H9 (cell line): ENCODE results near the gene THBS2. TPM values are rescaled to one million over a fixed set of nuclear protein-coding genes. Genes with fewer than 3 reads are reported as not detected.

ENCODE experiments used
- DNase-seq: peaks from one replicate; pipeline ENCODE4 v3.0.0-alpha.2; 2017
- H2AFZ ChIP-seq: one replicate; pipeline ENCODE4 v1.6.1; 2013; ENCODE audit warnings: mild to moderate bottlenecking, low read length, control low read depth, moderate library complexity
- H2AK5ac ChIP-seq: 2 replicates; pipeline ENCODE4 v1.6.1; 2013; ENCODE audit warnings: low read length, control low read depth, mixed read lengths; ENCODE audit not compliant: insufficient read length
- H2BK120ac ChIP-seq: one replicate; pipeline ENCODE4 v1.6.1; 2013; ENCODE audit warnings: low read depth, mild to moderate bottlenecking, low read length, control low read depth, inconsistent platforms; ENCODE audit not compliant: poor library complexity, severe bottlenecking
- H2BK12ac ChIP-seq: 2 replicates; pipeline ENCODE4 v1.6.1; 2013; ENCODE audit warnings: low read length, control low read depth, mixed read lengths, low read depth; ENCODE audit not compliant: insufficient read length
- H2BK15ac ChIP-seq: 2 replicates; pipeline ENCODE4 v1.6.1; 2013; ENCODE audit warnings: low read depth, low read length, control low read depth
- H2BK20ac ChIP-seq: one replicate; pipeline ENCODE4 v1.6.1; 2013; ENCODE audit warnings: low read depth, mild to moderate bottlenecking, low read length, control low read depth, inconsistent platforms; ENCODE audit not compliant: poor library complexity, severe bottlenecking
- H2BK5ac ChIP-seq: 2 replicates; pipeline ENCODE4 v1.6.1; 2013; ENCODE audit warnings: low read length, control low read depth, mixed read lengths; ENCODE audit not compliant: insufficient read length
- H3K14ac ChIP-seq: 2 replicates; pipeline ENCODE4 v1.6.1; 2013; ENCODE audit warnings: low read length, control low read depth; ENCODE audit not compliant: insufficient read depth
- H3K18ac ChIP-seq: 2 replicates; pipeline ENCODE4 v1.6.1; 2013; ENCODE audit warnings: low read depth, mild to moderate bottlenecking, mixed read lengths, low read length, control low read depth; ENCODE audit not compliant: insufficient read length
- H3K23ac ChIP-seq: 2 replicates; pipeline ENCODE4 v1.6.1; 2013; ENCODE audit warnings: low read length, control low read depth, mixed read lengths, low read depth; ENCODE audit not compliant: insufficient read length
- H3K23me2 ChIP-seq: 2 replicates; pipeline ENCODE4 v1.6.1; 2013; ENCODE audit warnings: low read depth, mild to moderate bottlenecking, mixed read lengths, low read length, control low read depth; ENCODE audit not compliant: insufficient read length, poor library complexity, severe bottlenecking
- H3K27ac ChIP-seq: 2 replicates; pipeline ENCODE4 v1.5.1; 2013; ENCODE audit warnings: low read length, control low read depth, mixed read lengths, low read depth; ENCODE audit not compliant: insufficient read length
- H3K27me3 ChIP-seq: 2 replicates; pipeline ENCODE4 v1.6.1; 2013; ENCODE audit warnings: low read length, control low read depth, inconsistent platforms; ENCODE audit not compliant: insufficient read depth
- H3K4ac ChIP-seq: 2 replicates; pipeline ENCODE4 v1.6.1; 2013; ENCODE audit warnings: low read depth, mild to moderate bottlenecking, control low read depth, inconsistent platforms, low read length, moderate library complexity
- H3K4me1 ChIP-seq: 2 replicates; pipeline ENCODE4 v1.6.1; 2013; ENCODE audit warnings: low read length, control low read depth, inconsistent platforms; ENCODE audit not compliant: insufficient read depth
- H3K4me2 ChIP-seq: 2 replicates; pipeline ENCODE4 v1.6.1; 2013; ENCODE audit warnings: low read length, control low read depth, mixed read lengths; ENCODE audit not compliant: insufficient read length, insufficient read depth
- H3K56ac ChIP-seq: 2 replicates; pipeline ENCODE4 v1.6.1; 2013; ENCODE audit warnings: low read depth, mild to moderate bottlenecking, mixed read lengths, low read length, control low read depth; ENCODE audit not compliant: insufficient read length
- H3K79me1 ChIP-seq: 2 replicates; pipeline ENCODE4 v1.6.1; 2013; ENCODE audit warnings: low read depth, mild to moderate bottlenecking, moderate library complexity, low read length, control low read depth, inconsistent platforms; ENCODE audit not compliant: insufficient read depth, poor library complexity, severe bottlenecking
- H3K79me2 ChIP-seq: 2 replicates; pipeline ENCODE4 v1.6.1; 2013; ENCODE audit warnings: low read length, control low read depth, inconsistent platforms; ENCODE audit not compliant: insufficient read depth
- H3K9ac ChIP-seq: 2 replicates; pipeline ENCODE4 v1.6.1; 2013; ENCODE audit warnings: low read length, control low read depth, mixed read lengths; ENCODE audit not compliant: insufficient read length; ENCODE audit errors: extremely low read depth
- H3K9me3 ChIP-seq: one replicate; pipeline ENCODE4 v1.6.1; 2013; ENCODE audit warnings: low read depth, low read length, inconsistent platforms; ENCODE audit not compliant: control insufficient read depth
- H3T11ph ChIP-seq: one replicate; pipeline ENCODE4 v1.6.1; 2013; ENCODE audit warnings: mild to moderate bottlenecking, low read length, control low read depth, inconsistent platforms
- H4K20me1 ChIP-seq: one replicate; pipeline ENCODE4 v1.6.1; 2013; ENCODE audit not compliant: control insufficient read depth, insufficient read length, insufficient read depth
- H4K5ac ChIP-seq: 2 replicates; pipeline ENCODE4 v1.6.1; 2013; ENCODE audit warnings: low read depth, mild to moderate bottlenecking, mixed read lengths, low read length, control low read depth; ENCODE audit not compliant: insufficient read length
- H4K8ac ChIP-seq: replicated peaks from 2 replicates; pipeline ENCODE4 v1.6.1; 2013; ENCODE audit warnings: low read length, control low read depth, mixed read lengths, low read depth; ENCODE audit not compliant: insufficient read length
- H4K91ac ChIP-seq: 2 replicates; pipeline ENCODE4 v1.6.1; 2013; ENCODE audit warnings: low read depth, mild to moderate bottlenecking, moderate library complexity, mixed read lengths, low read length, control low read depth; ENCODE audit not compliant: insufficient read length
- H3K27ac Mint-ChIP-seq, 3 experiments: 2 replicates in 2 of 3; 3 replicates in 1 of 3; pipeline ENCODE4 v1.8.0; 2020 to 2021; ENCODE audit warnings: mixed read lengths in 3 of 3, mild to moderate bottlenecking in 1 of 3, moderate library complexity in 1 of 3
- H3K27me3 Mint-ChIP-seq: 2 replicates; pipeline ENCODE4 v1.8.0; 2021; ENCODE audit warnings: low read depth, mild to moderate bottlenecking, moderate library complexity, mixed read lengths
- H3K36me3 Mint-ChIP-seq, 3 experiments: 2 replicates in 2 of 3; 3 replicates in 1 of 3; pipeline ENCODE4 v1.8.0; 2020 to 2021; ENCODE audit warnings: low read depth in 3 of 3, mixed read lengths in 3 of 3; ENCODE audit not compliant: insufficient read depth in 1 of 3
- H3K4me1 Mint-ChIP-seq, 2 experiments: 2 replicates each; pipeline ENCODE4 v1.8.0; 2020; ENCODE audit warnings: mixed read lengths in 2 of 2
- H3K4me3 Mint-ChIP-seq, 2 experiments: 2 replicates in 1 of 2; 3 replicates in 1 of 2; pipeline ENCODE4 v1.8.0; 2020 to 2021; ENCODE audit warnings: mild to moderate bottlenecking in 2 of 2, mixed read lengths in 2 of 2, moderate library complexity in 1 of 2
- H3K9me3 Mint-ChIP-seq, 2 experiments: 2 replicates in 1 of 2; 3 replicates in 1 of 2; pipeline ENCODE4 v1.8.0; 2020; ENCODE audit warnings: mild to moderate bottlenecking in 2 of 2, mixed read lengths in 2 of 2, moderate library complexity in 1 of 2
- WGBS: extraction: QIAGEN DNeasy Blood & Tissue Kit; methylation state at CpG from one replicate; pipeline ENCODE4 v1.1.7; 2013; ENCODE audit warnings: missing lambda C conversion rate, low lambda C conversion rate, mixed read lengths; ENCODE audit not compliant: insufficient read length; ENCODE audit errors: extremely low coverage; 5-methylcytosine and 5-hydroxymethylcytosine counted together
- total RNA-seq: library from RNA; stranded (reverse); gene quantifications from 2 replicates; pipeline ENCODE4 v1.2.1, GENCODE V29; 2021
- TF ChIP-seq, protein P1 (sequence below): fragments of 200-600 bp; sonication (generic); conservative IDR thresholded peaks from 3 replicates; pipeline ENCODE4 v1.8.0; 2021; ENCODE audit warnings: antibody characterized with exemption, mild to moderate bottlenecking

Gene THBS2
- total RNA-seq, 1 experiment from 2014 or later: 14.7 TPM

DNA sequence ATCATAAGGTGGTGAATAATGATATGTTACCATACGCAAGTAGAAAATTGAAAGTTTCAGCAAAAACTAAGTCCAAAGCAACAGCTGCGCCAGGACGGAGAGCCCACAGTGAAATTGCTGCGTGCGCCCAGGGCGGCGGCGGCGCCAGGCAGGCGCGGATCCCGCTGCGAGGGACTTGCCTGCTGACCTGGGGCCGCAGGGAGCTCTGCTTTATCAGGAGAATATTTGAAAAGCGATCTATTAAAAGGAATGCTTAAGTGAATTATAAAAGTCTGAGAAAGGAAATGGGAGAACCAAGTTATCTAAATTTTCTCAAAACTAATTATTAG, 85.4 kb downstream of the THBS2 start:
- Histone ChIP-seq H4K5ac (no peak overlapping the region), H2BK5ac (no peak overlapping the region), H3K9ac (no peak overlapping the region), H3K9me3 (no peaks in the 10 kb centered on the region), H3K79me1 (no peaks in the 10 kb centered on the region), H2AK5ac (no peak overlapping the region), H3K56ac (no peak overlapping the region), H2BK15ac (no peak overlapping the region), H3K27me3 (no peaks in the 10 kb centered on the region), H3K4me2 (no peak overlapping the region), H3K4ac (no peak overlapping the region), H3K23me2 (peaks cover 3% of the 10 kb centered on the region), H4K20me1 (peaks cover 2% of the 10 kb centered on the region), H3K23ac (no peak overlapping the region), H4K8ac (no peak overlapping the region), H2BK120ac (no peak overlapping the region), H3K4me1 (no peaks in the 10 kb centered on the region), H2BK12ac (no peak overlapping the region), H2BK20ac (no peak overlapping the region), H3K14ac (no peak overlapping the region), H3T11ph (no peak overlapping the region), H3K27ac (no peak overlapping the region), H4K91ac (no peak overlapping the region), H2AFZ (no peak overlapping the region), H3K79me2 (no peaks in the 10 kb centered on the region), H3K18ac (no peak overlapping the region)
- H3K27me3 Mint-ChIP-seq: peaks cover 4% of the 10 kb centered on the region
- no peaks in the 10 kb centered on the region; a peak in 2 of 7 replicates for H3K36me3 Mint-ChIP-seq
- peaks cover 4 to 10% of the 10 kb centered on the region in 2 experiments; a peak in 2 of 5 replicates for H3K9me3 Mint-ChIP-seq
- TF ChIP-seq, protein P1, sequence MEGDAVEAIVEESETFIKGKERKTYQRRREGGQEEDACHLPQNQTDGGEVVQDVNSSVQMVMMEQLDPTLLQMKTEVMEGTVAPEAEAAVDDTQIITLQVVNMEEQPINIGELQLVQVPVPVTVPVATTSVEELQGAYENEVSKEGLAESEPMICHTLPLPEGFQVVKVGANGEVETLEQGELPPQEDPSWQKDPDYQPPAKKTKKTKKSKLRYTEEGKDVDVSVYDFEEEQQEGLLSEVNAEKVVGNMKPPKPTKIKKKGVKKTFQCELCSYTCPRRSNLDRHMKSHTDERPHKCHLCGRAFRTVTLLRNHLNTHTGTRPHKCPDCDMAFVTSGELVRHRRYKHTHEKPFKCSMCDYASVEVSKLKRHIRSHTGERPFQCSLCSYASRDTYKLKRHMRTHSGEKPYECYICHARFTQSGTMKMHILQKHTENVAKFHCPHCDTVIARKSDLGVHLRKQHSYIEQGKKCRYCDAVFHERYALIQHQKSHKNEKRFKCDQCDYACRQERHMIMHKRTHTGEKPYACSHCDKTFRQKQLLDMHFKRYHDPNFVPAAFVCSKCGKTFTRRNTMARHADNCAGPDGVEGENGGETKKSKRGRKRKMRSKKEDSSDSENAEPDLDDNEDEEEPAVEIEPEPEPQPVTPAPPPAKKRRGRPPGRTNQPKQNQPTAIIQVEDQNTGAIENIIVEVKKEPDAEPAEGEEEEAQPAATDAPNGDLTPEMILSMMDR: no peak
- H3K27ac Mint-ChIP-seq: no peak overlapping the region
- H3K4me1 Mint-ChIP-seq: no peaks in the 10 kb centered on the region
- DNase-seq: no peak
- H3K4me3 Mint-ChIP-seq: no peak overlapping the region
- WGBS: no CpG with 5 or more reads among the region's 15 CpGs
